ENCODE measurements around the gene ITGB3.

GRCh38 chr17:47220531-47220999 is 33.1 kb upstream of the ITGB3 start:
- TF ChIP-seq CTCF (IDR thresholded peaks at IDR 0.05; ENCODE audit: insufficient read depth, low read length, poor library complexity, severe bottlenecking) (no peak), EZH2phosphoT487 (conservative IDR thresholded peaks at IDR 0.05; ENCODE audit: low read length) (no peak)

Measured in SU-DHL-6 (cell line).